Stimulated activated CD8-positive, alpha-beta memory T cell treated with anti-CD3 and anti-CD28 coated beads, Interleukin-4, amount 100 ng/mL, for 1 hour (primary cell): Measurements from ENCODE around the gene INPP5A.

Experiments
- DNase-seq, 2 donors: peaks; one replicate each; pipeline ENCODE4 v3.0.0-alpha.2; 2020; ENCODE audit warnings: low read depth in 2 of 2, low spot score in 1 of 2

INPP5A gene

GRCh38 chr10:132687893-132688579, 150.4 kb downstream of the INPP5A start:
- no peak for DNase-seq

GRCh38 chr10:132688580-132689420, 151.2 kb downstream of the INPP5A start:
- DNase-seq = no peak

DNA sequence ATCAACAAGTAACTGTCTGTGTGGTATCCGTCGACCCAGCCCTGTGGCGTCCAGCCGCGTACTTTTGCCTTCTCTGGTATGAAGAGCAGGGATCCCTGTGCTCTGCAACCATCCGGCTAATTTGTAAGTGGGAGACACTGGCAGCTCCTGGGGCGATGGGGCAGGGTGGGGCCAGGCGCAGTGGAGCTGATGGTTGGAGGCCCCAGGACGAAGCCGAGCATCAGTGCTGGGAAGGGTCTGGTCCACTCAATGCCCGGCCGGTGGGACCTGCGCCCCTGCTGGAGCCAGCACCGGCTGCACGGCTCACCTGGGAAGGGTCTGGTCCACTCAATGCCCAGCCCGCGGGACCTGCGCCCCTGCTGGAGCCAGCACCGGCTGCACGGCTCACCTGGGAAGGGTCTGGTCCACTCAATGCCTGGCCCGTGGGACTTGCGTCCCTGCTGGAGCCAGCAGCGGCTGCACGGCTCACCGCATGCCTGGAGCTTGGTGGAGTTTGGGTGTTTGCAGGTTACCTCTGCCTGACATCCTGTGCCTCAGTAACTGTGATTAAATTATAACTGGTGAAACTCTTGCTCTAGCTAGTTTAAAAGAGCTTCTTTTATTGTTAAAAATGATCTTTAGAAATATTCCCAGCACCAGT, 152.3 kb downstream of the INPP5A start:
- DNase-seq = no peak

DNA sequence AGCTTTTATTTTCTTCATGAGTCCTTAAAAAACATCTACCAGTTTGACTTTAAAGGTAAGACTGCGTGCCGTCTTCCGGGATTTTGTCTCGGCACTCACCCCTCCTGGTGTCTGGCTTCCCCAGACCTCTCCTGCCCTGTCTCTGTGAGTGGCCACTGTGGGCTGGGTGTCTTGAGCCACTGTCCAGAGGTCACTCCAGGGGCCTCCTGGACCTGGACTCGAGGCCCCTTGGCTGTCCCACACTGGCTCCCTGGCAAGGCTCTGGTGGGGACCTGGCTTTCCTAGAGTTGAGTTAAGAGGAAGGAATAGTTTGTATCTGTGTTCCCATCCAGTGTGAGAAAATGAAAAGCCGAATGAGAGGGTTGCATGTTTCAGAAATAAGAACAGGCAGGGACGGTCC, 152.8 kb downstream of the INPP5A start:
- no peak for DNase-seq

GRCh38 chr10:132690821-132691610, 153.4 kb downstream of the INPP5A start:
- no peak for DNase-seq

- no peak for DNase-seq
These were observed 154.1 kb downstream of the INPP5A start for GRCh38 chr10:132691711-132692153.

DNA sequence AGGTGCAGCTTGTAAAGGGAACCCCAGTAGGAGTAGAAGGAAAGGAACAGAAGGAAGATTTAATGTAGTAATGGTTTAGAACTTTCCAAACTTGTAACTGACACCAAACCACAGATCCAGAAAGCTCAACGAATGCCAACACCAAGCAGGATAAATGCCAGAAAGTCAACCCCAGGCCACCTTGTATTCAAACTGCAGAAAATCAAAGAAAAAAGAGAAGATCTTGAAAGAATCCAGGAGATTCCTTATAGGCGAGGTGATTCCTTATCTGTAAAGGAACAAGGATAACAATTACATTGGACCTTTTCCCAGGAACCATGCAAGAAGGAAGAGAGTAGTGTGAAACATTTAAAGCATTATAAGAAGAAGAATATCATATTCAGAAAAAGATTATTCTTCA, 154.7 kb downstream of the INPP5A start:
- no peak for DNase-seq

GRCh38 chr10:132693676-132694075, 156.1 kb downstream of the INPP5A start:
- no peak for DNase-seq

GRCh38 chr10:132696204-132696603, 158.6 kb downstream of the INPP5A start:
- no peak for DNase-seq

- no peak for DNase-seq
These were observed 159.4 kb downstream of the INPP5A start for GRCh38 chr10:132696728-132697577.

GRCh38 chr10:132697578-132698200, 160.1 kb downstream of the INPP5A start:
- DNase-seq = no peak

- DNase-seq = no peak
These were observed 160.7 kb downstream of the INPP5A start for GRCh38 chr10:132698211-132698751.

DNA sequence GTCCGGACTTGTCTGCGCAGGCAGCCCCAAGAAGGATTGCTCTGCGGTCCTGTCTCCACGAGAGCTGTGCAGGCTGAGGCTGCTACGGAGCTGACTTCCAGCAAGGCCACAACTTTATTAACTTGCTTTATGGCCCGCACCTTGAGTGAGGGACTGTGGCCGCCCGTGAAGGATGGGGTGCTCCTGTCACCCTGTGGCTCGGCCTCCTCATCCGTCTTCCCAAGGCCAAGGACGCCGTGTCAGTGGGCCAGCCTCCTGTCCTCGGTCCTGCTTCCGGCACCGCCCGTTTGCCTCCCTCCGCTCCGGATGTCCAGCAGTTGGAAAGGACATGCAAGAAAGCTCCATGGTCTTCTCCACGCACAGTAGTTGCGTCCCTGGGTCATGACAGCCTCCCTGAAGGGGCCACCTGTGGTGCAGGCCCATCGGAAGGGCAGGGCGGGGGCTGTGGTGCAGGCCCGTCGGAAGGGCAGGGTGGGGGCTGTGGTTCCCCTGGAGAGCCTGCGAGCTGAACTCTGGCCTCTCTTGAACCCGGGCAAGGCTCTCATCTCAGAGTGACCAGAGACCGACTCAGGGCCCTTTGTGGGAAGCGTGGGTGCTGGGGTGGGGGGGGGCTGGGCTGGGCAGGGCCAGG, 161.3 kb downstream of the INPP5A start:
- no peak for DNase-seq

DNA sequence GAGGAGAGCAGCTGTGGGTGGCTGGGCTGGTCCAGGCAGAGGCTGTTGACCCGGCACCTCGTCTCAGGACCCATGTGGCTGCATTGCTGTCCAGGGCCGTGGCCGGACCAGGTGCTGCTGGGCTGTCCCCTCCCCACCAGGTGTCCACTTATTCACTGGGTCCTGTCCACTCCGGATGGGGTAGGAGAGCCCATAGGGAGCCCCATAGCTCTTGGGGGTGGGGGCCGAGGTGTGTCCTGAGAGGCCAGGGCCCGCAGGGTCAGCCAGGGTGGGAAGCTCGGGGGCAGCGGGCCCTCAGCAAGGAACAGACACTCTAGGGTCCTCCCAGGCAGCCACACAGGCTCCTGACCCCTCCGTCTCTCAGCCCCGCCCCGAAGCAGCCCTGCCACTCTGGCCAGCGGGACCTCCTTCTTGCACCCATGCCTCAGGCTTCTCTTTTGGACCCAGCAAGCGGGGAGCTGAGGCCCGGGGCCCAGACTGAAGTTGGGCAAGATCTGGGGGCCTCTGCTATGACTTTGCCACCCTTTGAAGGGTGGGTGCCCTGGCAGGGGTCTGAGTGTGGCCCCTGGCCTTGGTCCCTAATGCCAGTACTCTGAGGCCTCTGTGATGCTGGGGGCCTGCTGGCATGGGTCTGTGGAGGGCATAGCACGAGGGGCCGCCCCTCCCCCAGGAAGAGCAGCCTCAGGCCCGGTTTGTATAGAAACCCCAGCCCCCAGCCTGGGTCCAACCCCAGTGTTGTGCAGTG, 162.0 kb downstream of the INPP5A start:
- no peak for DNase-seq

- DNase-seq = no peak
These were observed 162.8 kb downstream of the INPP5A start for GRCh38 chr10:132700156-132701098.

DNA sequence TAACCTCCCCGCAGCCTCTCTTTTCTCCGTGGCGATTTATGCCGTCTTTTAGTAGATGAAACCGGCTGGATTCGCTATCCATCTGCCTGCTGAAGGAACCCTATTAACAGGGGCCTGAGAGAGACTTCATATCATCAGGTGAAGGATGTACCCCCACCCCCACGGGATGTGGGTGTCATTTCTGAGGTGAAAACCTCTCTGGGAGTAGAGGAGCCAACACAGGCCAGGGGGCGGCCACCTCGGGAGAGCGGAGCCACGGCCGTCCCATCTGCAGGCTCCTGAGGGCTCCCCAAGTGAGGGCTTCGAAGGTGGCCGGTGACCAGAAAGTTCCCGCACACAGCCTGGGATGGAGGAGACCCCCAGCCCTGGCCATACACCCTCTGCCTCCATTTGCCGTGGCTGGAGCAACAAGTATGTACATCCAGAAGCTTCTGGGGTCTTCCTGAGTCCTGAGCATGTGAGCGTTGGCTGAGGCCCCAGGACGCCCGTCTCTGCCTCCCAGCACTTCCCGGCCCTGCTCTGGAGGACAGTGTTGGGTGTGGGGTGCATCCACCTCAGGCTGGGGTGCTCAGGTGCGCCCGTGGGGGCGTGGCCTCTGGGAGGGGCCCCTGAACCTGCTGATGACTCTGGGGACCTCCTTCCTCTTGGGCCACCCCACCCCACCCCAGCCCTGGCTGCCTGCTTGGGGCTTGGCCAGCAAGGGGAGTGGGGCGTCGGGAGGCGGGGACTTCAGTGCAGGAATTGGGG, 163.7 kb downstream of the INPP5A start:
- DNase-seq = no peak

DNA sequence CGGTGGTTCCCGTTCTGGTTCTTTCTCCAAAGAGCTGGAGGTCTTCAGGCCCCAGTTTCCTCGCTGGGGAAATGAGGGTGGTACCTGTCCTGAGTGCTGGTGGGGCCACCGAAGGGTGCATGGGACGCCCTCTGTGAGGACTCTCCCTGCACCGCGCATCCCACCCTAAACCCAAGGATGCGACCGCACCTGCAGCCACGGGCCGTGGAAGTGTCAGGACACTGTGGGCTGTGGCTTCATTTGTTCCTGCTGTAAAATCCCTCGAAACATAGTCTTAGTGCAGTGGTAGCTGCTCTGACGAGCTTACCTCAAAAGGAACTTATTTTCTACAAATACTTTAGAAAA, 164.2 kb downstream of the INPP5A start:
- no peak for DNase-seq
